HepG2 (cell line): ENCODE data around the gene TLCD3B. TPM values are rescaled to one million over a fixed set of nuclear protein-coding genes. Genes with fewer than 3 reads are reported as not detected.
A peak's percentile ranks its signal among the peaks of the same experiment; 100 is the strongest.

ENCODE experiments used
- ELF3 ChIP-seq: IDR thresholded peaks from 2 replicates; pipeline ENCODE4 v1.6.1; 2016; ENCODE audit warnings: missing genetic modification reagents, missing compliant biosample characterization
- FOXK2 ChIP-seq: fragments of 450-650 bp; IDR thresholded peaks from 2 replicates; pipeline ENCODE4 v1.6.1; 2016
- GZF1 ChIP-seq: sonication (generic); formaldehyde crosslinking; IDR thresholded peaks from 2 replicates; pipeline ENCODE4 v1.5.1; 2020; ENCODE audit warnings: mild to moderate bottlenecking, missing genetic modification reagents
- HCFC1 ChIP-seq: fragments of 150-350 bp; IDR thresholded peaks from 2 replicates; pipeline ENCODE4 v1.6.1; 2014; ENCODE audit warnings: low read depth, low read length
- IKZF1 ChIP-seq: fragments of 450-650 bp; IDR thresholded peaks from 2 replicates; pipeline ENCODE4 v1.7.1; 2016
- MYC ChIP-seq: sonication (generic); formaldehyde crosslinking; IDR thresholded peaks from 2 replicates; pipeline ENCODE4 v1.9.0; 2021; ENCODE audit warnings: missing genetic modification reagents, borderline replicate concordance
- SNAPC2 ChIP-seq: sonication (generic); formaldehyde crosslinking; IDR thresholded peaks from 2 replicates; pipeline ENCODE4 v1.8.1; 2022; ENCODE audit warnings: mild to moderate bottlenecking, missing genetic modification reagents
- SOX5 ChIP-seq: IDR thresholded peaks from 2 replicates; pipeline ENCODE4 v1.6.1; 2016; ENCODE audit warnings: borderline replicate concordance
- TCF7 ChIP-seq: sonication (generic); IDR thresholded peaks from 2 replicates; pipeline ENCODE4 v1.6.1; 2016; ENCODE audit warnings: antibody characterized with exemption, low read depth
- YEATS2 ChIP-seq: sonication (generic); formaldehyde crosslinking; IDR thresholded peaks from 2 replicates; pipeline ENCODE4 v1.4.0; 2020; ENCODE audit warnings: missing genetic modification reagents, borderline replicate concordance
- ZNF124 ChIP-seq: sonication (generic); formaldehyde crosslinking; IDR thresholded peaks from 2 replicates; pipeline ENCODE4 v1.4.0; 2020; ENCODE audit warnings: missing genetic modification reagents
- ZNF160 ChIP-seq: sonication (generic); formaldehyde crosslinking; IDR thresholded peaks from 2 replicates; pipeline ENCODE4 v1.8.0; 2022; ENCODE audit warnings: mild to moderate bottlenecking, inconsistent platforms, missing genetic modification reagents
- ZNF619 ChIP-seq: sonication (generic); formaldehyde crosslinking; IDR thresholded peaks from 2 replicates; pipeline ENCODE4 v1.4.0; 2020; ENCODE audit warnings: mild to moderate bottlenecking, missing genetic modification reagents
- ZSCAN20 ChIP-seq: sonication (generic); formaldehyde crosslinking; IDR thresholded peaks from 2 replicates; pipeline ENCODE4 v1.4.0; 2020; ENCODE audit warnings: missing genetic modification reagents, mild to moderate bottlenecking, borderline replicate concordance
- polyA plus RNA-seq, 8 experiments: library from polyadenylated mRNA; depleted of rRNA in 3 of 8; stranded (reverse) in 7 of 8; unstranded in 1 of 8; fragments of >200 nt; fragmentation: Illumina TruSeq in 4 of 8; extraction: Trizol in 4 of 8; gene quantifications; 2 replicates each; pipeline versions ENCODE4 v1.2.1 to v1.2.3, GENCODE V29; 2011 to 2016; ENCODE audit warnings: low read depth in 4 of 8, missing spikeins in 1 of 8, mixed read lengths in 1 of 8; ENCODE audit not compliant: insufficient read depth in 1 of 8
- total RNA-seq, 5 experiments: library from RNA; depleted of rRNA; stranded (reverse); fragments of >200 nt; fragmentation: Illumina TruSeq; extraction: Trizol; gene quantifications; 2 replicates each; pipeline ENCODE4 v1.2.3, GENCODE V29; 2016; ENCODE audit warnings: low read depth in 1 of 5
- TF ChIP-seq, protein P1 (sequence below): sonication (generic); formaldehyde crosslinking; IDR thresholded peaks from 2 replicates; pipeline ENCODE4 v1.4.0; 2020; ENCODE audit warnings: missing genetic modification reagents
- TF ChIP-seq, protein P2 (sequence below): sonication (generic); formaldehyde crosslinking; IDR thresholded peaks from 2 replicates; pipeline ENCODE4 v1.5.1; 2020; ENCODE audit warnings: mild to moderate bottlenecking, missing genetic modification reagents, moderate library complexity

Gene TLCD3B
- total and polyA plus RNA-seq, 2 of the 13 experiments (the other 11 are each of a cell fraction or from before 2014, with no cell fraction given) = not detected

DNA sequence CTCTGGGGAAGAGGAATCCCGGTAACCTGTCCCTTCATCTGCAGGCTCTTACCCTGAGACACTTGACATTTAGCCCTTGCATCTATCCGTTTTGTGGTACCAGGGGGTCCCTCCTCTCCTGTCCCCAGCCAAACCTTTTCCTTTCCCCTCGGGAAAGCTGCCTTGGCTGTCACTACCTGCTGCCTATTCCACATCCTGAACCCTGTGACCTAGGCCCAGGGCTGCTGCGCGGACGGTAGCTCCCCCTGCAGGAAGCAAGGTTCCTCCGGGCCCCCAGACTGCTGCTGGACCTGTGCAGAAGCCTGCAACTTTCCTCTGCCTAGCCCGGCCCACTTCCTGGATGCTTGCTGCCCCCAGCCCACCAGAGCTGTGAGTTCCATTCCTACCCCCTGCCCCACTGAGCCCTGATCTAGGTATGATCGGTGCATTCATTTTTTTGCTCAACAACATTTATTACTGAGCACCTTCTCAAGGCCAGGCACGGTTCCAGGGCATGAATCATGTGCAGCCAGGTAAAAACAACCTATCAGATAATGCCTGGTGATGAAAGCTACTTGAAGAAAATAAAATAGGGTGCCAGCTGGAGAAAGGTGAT, 24.0 kb upstream of the TLCD3B start (continued):
- TF ChIP-seq MYC (CRISPR knock-in tag) = peak; percentile 48; the same call in 1 of the 2 replicates
- no peak for TF ChIP-seq HCFC1
- no peak for TF ChIP-seq SNAPC2 (CRISPR knock-in tag)
- no peak for TF ChIP-seq TCF7
- TF ChIP-seq SOX5 (CRISPR knock-in tag) = 0 out of 2 replicates have a peak, but pooled peaks have one; percentile 24
- TF ChIP-seq, protein P1, sequence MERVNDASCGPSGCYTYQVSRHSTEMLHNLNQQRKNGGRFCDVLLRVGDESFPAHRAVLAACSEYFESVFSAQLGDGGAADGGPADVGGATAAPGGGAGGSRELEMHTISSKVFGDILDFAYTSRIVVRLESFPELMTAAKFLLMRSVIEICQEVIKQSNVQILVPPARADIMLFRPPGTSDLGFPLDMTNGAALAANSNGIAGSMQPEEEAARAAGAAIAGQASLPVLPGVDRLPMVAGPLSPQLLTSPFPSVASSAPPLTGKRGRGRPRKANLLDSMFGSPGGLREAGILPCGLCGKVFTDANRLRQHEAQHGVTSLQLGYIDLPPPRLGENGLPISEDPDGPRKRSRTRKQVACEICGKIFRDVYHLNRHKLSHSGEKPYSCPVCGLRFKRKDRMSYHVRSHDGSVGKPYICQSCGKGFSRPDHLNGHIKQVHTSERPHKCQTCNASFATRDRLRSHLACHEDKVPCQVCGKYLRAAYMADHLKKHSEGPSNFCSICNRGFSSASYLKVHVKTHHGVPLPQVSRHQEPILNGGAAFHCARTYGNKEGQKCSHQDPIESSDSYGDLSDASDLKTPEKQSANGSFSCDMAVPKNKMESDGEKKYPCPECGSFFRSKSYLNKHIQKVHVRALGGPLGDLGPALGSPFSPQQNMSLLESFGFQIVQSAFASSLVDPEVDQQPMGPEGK (CRISPR knock-in tag) = peak; percentile 73
- TF ChIP-seq FOXK2 = no peak
- peak; percentile 48; the same call in 1 of the 2 replicates for TF ChIP-seq YEATS2 (CRISPR knock-in tag)
- no peak for TF ChIP-seq ZSCAN20 (CRISPR knock-in tag)
- peak; percentile 32; the same call in 1 of the 2 replicates for TF ChIP-seq ZNF619 (CRISPR knock-in tag)
- peak; percentile 68 for TF ChIP-seq ELF3 (CRISPR knock-in tag)
- no peak for TF ChIP-seq ZNF160 (CRISPR knock-in tag)
- no peak for TF ChIP-seq IKZF1
- TF ChIP-seq, protein P2, sequence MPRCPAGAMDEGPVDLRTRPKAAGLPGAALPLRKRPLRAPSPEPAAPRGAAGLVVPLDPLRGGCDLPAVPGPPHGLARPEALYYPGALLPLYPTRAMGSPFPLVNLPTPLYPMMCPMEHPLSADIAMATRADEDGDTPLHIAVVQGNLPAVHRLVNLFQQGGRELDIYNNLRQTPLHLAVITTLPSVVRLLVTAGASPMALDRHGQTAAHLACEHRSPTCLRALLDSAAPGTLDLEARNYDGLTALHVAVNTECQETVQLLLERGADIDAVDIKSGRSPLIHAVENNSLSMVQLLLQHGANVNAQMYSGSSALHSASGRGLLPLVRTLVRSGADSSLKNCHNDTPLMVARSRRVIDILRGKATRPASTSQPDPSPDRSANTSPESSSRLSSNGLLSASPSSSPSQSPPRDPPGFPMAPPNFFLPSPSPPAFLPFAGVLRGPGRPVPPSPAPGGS (CRISPR knock-in tag) = 0 out of 2 replicates have a peak, but pooled peaks have one; percentile 43
- no peak for TF ChIP-seq GZF1 (CRISPR knock-in tag)
- TF ChIP-seq ZNF124 = peak; percentile 74; the same call in 1 of the 2 replicates
